Mucosa of descending colon (tissue), 3 donors: ENCODE measurements around the gene SLC16A6. TPM values are rescaled to one million over a fixed set of nuclear protein-coding genes. Genes with fewer than 3 reads are reported as not detected.
"Not testable (repeated sequence)": the region's sequence is repeated elsewhere in the genome, so short reads cannot be mapped to it uniquely, and the experiment has no call there.

Experiments
- ATAC-seq: fragments of 200-7000 bp; cut with Tn5 transposase; one replicate; pipeline ENCODE4 v1.9.1; 2020; ENCODE audit warnings: mild to moderate bottlenecking, moderate library complexity
- DNase-seq, 3 donors: peaks; one replicate each; pipeline ENCODE4 v3.0.0-alpha.2; 2020
- H3K36me3 ChIP-seq: fragments of 200-600 bp; one replicate; pipeline ENCODE4 v1.8.0; 2021; ENCODE audit warnings: low read depth, mild to moderate bottlenecking
- H3K4me1 ChIP-seq: fragments of 200-600 bp; one replicate; pipeline ENCODE4 v1.8.0; 2021; ENCODE audit warnings: low read depth, mild to moderate bottlenecking
- H3K4me3 ChIP-seq: fragments of 200-600 bp; one replicate; pipeline ENCODE4 v1.8.0; 2021; ENCODE audit warnings: mild to moderate bottlenecking
- H3K9me3 ChIP-seq: fragments of 200-600 bp; one replicate; pipeline ENCODE4 v1.8.0; 2021; ENCODE audit warnings: mild to moderate bottlenecking
- intact Hi-C, 2 donors: fragments of 100-400 bp; cut with DNase I in 1 of 2; cut with micrococcal nuclease in 1 of 2; formaldehyde crosslinking; loops; one replicate each; pipeline versions ENCODE4 v1.11.0 to v1.11.1; 2022; cut with DNase I, micrococcal nuclease
- total RNA-seq, 3 donors: library from RNA; stranded (reverse); fragmentation: NEBNext Ultra II Directional in 2 of 3; extraction: Animal tissue kit (Norgen Biotek cat#: 25700) in 2 of 3; gene quantifications; one replicate each; pipeline versions ENCODE4 v1.2.1 to v1.2.4, GENCODE V29; 2021 to 2023
- TF ChIP-seq, protein P1 (sequence below): fragments of 200-600 bp; IDR thresholded peaks from one replicate; pipeline ENCODE4 v1.8.0; 2022; ENCODE audit warnings: antibody characterized with exemption, mild to moderate bottlenecking
- donor health status: DM: no; HTN: no; CAD: no; lungs with moderate emphysema.
- donor health status: DM: no; HTN: no; CAD: no.
- donor health status: DM: no; HTN: yes; CAD: no.

SLC16A6 gene
- total RNA-seq, 3 donors from 2014 or later, result 0.14 to 0.47 (median 0.34) TPM

DNA sequence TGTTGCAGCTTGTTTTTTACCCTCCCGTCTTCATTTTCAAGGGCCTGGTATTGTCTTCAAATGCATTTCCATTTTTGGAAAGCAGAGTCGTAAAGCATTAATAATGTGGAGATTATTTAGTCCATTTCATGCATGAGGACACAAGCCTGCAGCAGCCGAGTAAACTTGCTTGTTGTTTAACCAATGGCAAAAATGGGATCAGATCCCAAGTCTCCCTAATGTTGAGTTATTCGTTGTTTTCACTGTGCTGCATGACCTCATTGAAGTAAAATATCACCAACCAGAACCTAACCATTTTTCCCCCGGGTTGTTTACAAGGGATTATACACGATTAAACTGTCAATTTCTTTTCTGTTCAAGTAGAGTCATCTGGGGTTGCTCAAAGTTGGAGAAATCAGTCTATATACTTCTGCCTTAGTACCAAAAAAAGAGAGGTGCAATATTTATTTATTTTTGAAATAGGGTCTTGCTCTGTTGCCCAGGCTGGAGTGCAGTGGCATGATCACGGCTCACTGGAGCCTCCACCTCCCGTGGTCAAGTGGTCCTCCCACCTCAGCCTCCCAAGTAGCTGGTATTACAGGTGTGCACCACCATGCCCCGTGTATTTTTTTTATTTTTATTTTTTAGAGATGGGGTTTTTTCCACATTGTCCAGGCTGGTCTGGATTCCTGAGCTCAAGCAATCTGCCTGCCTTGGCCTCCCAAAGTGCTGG is 30.7 kb downstream of the SLC16A6 start:
- no peaks in the 10 kb centered on the region for H3K36me3 ChIP-seq
- intact Hi-C loops, result loop anchor here (5.0 to 10.0 kb wide), 2 partner anchors 202 to 205 kb away; no protein-coding TSS in a partner anchor
- TF ChIP-seq, protein P1, sequence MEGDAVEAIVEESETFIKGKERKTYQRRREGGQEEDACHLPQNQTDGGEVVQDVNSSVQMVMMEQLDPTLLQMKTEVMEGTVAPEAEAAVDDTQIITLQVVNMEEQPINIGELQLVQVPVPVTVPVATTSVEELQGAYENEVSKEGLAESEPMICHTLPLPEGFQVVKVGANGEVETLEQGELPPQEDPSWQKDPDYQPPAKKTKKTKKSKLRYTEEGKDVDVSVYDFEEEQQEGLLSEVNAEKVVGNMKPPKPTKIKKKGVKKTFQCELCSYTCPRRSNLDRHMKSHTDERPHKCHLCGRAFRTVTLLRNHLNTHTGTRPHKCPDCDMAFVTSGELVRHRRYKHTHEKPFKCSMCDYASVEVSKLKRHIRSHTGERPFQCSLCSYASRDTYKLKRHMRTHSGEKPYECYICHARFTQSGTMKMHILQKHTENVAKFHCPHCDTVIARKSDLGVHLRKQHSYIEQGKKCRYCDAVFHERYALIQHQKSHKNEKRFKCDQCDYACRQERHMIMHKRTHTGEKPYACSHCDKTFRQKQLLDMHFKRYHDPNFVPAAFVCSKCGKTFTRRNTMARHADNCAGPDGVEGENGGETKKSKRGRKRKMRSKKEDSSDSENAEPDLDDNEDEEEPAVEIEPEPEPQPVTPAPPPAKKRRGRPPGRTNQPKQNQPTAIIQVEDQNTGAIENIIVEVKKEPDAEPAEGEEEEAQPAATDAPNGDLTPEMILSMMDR, result no peak
- ATAC-seq (no peak), DNase-seq (no peak)
- no peaks in the 10 kb centered on the region for H3K9me3 ChIP-seq
- H3K4me3 ChIP-seq, result no peak overlapping the region
- peaks cover 5% of the 10 kb centered on the region for H3K4me1 ChIP-seq

DNA sequence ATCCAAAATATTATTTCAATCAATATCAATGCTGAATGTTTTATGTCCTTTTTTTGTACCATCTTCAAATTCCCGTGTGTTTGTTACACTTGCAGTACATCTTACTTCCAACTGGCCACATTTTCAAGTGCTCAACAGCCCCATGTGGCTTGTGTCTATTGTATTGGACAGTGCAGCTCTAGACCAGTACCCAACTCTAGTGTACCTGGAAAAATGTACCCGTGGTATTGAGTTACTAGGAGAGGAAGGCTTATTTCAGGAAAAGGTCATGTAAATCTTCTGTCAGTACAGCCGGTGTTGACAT is 31.3 kb downstream of the SLC16A6 start:
- not testable (repeated sequence) for ATAC-seq, H3K4me1 ChIP-seq

DNA sequence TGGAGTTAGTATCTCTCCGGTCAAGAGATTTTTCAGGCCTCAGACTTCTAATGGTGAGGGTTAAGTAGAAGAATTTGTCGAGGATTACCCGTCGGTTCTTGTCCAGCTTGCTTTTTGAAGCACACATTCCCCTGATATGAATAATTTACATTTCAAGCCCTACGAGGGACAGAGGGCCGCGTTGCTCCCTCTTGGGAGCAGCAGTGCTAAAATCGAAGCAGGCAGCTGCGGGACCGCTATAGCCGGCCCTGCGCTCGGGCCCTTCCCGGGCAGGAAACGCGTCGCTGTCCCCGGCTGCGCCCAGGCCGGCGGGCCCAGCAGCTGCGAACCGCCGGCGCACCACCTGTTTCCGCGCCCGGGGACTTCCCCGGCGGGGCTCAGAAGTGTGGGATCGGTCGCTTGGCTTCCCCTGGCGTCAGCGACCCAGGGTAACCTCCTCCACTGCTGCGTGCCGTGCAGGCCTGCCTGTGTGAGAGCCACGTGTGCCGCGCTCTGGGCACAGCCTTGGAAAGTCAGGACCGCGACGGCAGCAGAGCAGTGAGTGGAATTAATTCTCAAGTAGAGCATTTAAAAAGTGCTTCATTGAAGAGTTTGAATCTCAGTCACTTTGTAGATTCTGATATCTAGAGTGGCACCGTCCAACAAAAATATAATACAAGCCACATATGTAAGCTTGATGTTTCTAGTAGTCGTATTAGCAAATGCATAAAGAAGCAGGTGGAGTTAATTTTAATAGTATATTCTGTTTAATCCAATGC is 31.9 kb downstream of the SLC16A6 start:
- H3K4me3 ChIP-seq, H3K36me3 ChIP-seq, H3K9me3 ChIP-seq, intact Hi-C loops, H3K4me1 ChIP-seq: not testable (repeated sequence)
- peak; percentile 73 to 92 (median 87) for DNase-seq
- peak; percentile 96 for ATAC-seq

More for the DNA sequence above, 31.3 kb downstream of the SLC16A6 start:
- intact Hi-C loops, DNase-seq, H3K9me3 ChIP-seq, H3K36me3 ChIP-seq, H3K4me3 ChIP-seq: not testable (repeated sequence)

DNA sequence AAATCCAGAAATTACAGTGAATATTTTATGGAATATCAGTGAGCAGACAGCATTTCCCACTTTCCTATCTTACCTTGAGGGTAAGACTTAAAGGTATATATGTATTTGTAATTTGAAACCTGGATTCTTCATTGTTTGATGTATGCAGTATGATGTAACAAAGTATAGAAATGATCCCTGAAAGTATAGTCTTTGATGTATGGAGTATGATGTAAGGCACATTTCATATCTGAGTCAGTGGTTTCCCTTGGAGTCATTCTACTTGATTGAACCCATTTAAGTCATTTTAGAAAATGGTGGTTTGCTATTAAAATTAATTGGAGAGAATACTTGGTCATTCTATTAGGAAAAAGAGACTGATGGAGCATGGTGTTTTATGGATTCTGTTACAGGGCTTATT is 33.0 kb downstream of the SLC16A6 start:
- DNase-seq (no peak), ATAC-seq (no peak)
- Histone ChIP-seq H3K4me3 (no peak overlapping the region), H3K9me3 (no peaks in the 10 kb centered on the region), H3K4me1 (peaks cover 5% of the 10 kb centered on the region), H3K36me3 (no peaks in the 10 kb centered on the region)
- TF ChIP-seq, protein P1, result no peak
- intact Hi-C loops, result no loop called here

DNA sequence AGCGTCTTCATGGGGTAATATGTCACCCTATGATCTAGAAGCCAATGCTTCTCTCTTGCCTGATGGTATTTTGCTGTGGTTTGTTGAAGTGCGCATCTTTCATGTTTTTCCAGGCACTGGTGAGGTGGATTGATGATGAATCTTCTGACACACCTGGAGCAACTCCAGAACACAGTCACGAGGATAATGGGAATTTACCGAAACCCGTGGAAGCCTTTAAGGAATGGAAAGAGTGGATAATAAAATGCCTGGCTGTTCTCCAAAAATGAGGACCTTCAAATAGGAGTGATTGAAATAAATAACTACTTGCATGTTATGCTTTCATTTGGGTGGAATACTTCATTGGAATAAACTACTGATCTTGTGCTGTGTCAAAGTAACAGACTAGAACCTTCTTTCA is 34.2 kb downstream of the SLC16A6 start:
- H3K4me3 ChIP-seq, DNase-seq, H3K4me1 ChIP-seq, intact Hi-C loops, H3K36me3 ChIP-seq, H3K9me3 ChIP-seq, ATAC-seq: not testable (repeated sequence)

DNA sequence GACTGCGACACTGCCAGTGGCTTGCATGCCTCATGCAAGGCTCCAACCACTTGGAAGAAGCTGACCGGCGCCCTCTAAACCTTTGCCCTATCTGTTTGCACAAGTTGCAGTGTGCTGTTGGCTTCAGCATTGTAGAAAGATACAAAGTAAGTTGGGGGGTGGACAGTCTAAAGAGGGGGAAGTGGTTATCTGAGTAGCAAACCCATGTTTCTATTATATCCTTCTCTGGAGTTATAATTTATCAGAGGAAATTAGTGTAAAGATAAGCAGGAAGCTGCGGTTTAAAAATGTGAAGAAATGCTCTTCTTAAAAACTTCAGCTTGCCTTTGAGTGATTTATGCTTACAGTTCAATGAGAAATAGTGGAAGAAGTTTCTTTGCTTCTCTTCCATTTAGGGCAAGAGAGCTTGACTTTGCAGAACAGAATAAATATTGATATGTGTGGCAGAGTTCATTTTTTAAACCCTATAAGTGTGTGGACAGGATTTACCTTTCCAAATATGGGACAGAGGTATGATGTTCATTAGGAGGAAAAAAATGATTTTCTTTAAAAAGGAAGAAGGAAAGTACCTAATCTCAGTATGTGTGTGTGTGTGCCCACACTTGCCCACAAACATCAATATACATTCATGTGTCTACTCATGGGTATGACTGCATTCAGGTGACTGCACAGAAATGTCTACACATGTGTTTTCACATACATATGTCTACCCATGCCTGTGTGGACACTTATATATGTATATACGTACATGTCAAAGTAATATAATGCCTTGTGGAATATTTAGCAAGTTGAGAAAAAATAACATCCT is 35.0 kb downstream of the SLC16A6 start:
- DNase-seq (no peak), ATAC-seq (no peak)
- H3K4me3 ChIP-seq, result no peak overlapping the region
- peaks cover 5% of the 10 kb centered on the region for H3K4me1 ChIP-seq
- no peaks in the 10 kb centered on the region for H3K9me3 ChIP-seq
- TF ChIP-seq, protein P1, result no peak
- no peaks in the 10 kb centered on the region for H3K36me3 ChIP-seq
- intact Hi-C loops, result no loop called here

DNA sequence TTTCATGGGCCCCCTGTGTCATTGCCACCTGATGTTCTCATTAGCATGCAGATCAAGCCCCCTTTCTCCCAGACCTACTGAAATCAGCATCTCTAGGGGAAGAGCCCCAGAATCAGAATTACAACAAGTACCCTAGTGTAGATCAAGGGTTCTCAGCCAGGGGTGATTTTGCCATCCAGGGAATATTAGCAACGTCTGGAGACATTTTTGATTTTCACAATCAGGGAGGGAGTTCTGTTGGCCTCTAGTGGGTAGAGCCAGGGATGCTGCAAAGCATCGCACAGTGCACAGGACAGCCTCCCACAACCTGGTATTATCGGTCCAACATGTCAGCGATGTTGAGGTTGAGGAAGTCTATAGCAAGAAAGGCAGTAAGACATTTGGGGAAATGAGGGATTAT is 35.8 kb downstream of the SLC16A6 start:
- no peaks in the 10 kb centered on the region for H3K9me3 ChIP-seq
- intact Hi-C loops, result no loop called here
- peaks cover 5% of the 10 kb centered on the region for H3K4me1 ChIP-seq
- ATAC-seq (no peak), DNase-seq (no peak)
- H3K36me3 ChIP-seq, result no peaks in the 10 kb centered on the region
- no peak overlapping the region for H3K4me3 ChIP-seq
- TF ChIP-seq, protein P1, result no peak

DNA sequence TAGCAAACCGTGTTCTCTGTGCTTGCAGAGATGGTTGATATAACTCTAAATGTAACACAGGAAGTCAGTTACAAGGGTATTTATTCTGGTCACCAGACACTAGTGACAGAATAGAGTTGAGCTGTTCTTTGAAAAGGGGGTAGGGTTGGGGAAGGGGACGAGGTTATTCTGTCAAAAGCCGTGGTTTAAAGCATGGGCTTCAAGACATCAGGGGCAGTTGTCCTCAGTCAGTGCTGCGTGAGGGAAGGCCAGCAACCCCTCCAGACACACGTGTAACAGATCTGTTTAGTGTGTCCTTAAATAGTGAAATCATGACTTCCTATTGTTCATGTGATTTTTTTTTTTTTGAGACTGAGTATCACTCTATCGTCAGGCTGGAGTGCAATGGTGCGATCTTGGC is 37.5 kb downstream of the SLC16A6 start:
- H3K4me3 ChIP-seq, H3K36me3 ChIP-seq, intact Hi-C loops, H3K4me1 ChIP-seq, DNase-seq, H3K9me3 ChIP-seq: not testable (repeated sequence)
- ATAC-seq, result peak; percentile 45
